GM19467 (cell line): ENCODE data around the gene GUCA1A.

Experiments
- ATAC-seq: cut with Tn5 transposase; IDR thresholded peaks from one replicate; pipeline ENCODE4 v1.9.1; 2021; ENCODE audit warnings: mild to moderate bottlenecking, moderate library complexity; ENCODE audit not compliant: unreplicated experiment

GUCA1A gene

GRCh38 chr6:42173101-42173500 lies at the start of gene GUCA1A:
TSS of gene GUCA1A (plus strand) at chr6:42173364. CDS start at chr6:42173614, 250 bp downstream.
- ATAC-seq, result no peak

GRCh38 chr6:42123379-42124103 lies 49.6 kb upstream of the GUCA1A start:
- ATAC-seq, result no peak

- no peak for ATAC-seq
Observed at GRCh38 chr6:42124223-42124836, 48.8 kb upstream of the GUCA1A start.

GRCh38 chr6:42125231-42125630 lies 47.9 kb upstream of the GUCA1A start:
- ATAC-seq, result no peak

- no peak for ATAC-seq
Observed at GRCh38 chr6:42125663-42126062, 47.5 kb upstream of the GUCA1A start.

- no peak for ATAC-seq
Observed at GRCh38 chr6:42128460-42129359, 44.5 kb upstream of the GUCA1A start.

- no peak for ATAC-seq
Observed at GRCh38 chr6:42129360-42129676, 43.8 kb upstream of the GUCA1A start.

GRCh38 chr6:42131531-42131930 lies 41.6 kb upstream of the GUCA1A start:
- ATAC-seq, result no peak

- no peak for ATAC-seq
Observed at GRCh38 chr6:42133926-42134325, 39.2 kb upstream of the GUCA1A start.

GRCh38 chr6:42135161-42135560 lies 38.0 kb upstream of the GUCA1A start:
- ATAC-seq, result no peak

- no peak for ATAC-seq
Observed at GRCh38 chr6:42135722-42136121, 37.4 kb upstream of the GUCA1A start.

- no peak for ATAC-seq
Observed at GRCh38 chr6:42136508-42137193, 36.5 kb upstream of the GUCA1A start.

- no peak for ATAC-seq
Observed at GRCh38 chr6:42137194-42137753, 35.9 kb upstream of the GUCA1A start.

GRCh38 chr6:42138190-42138589 lies 35.0 kb upstream of the GUCA1A start:
- no peak for ATAC-seq

GRCh38 chr6:42138630-42139619 lies 34.2 kb upstream of the GUCA1A start:
- ATAC-seq, result no peak

- no peak for ATAC-seq
Observed at GRCh38 chr6:42140032-42140431, 33.1 kb upstream of the GUCA1A start.

- ATAC-seq, result no peak
Observed at GRCh38 chr6:42140756-42141602, 32.2 kb upstream of the GUCA1A start.

- no peak for ATAC-seq
Observed at GRCh38 chr6:42141603-42142117, 31.5 kb upstream of the GUCA1A start.
